Rectal smooth muscle tissue (tissue), 1 donor: ENCODE measurements around the gene CKAP5.

Experiments used
- H3K27ac ChIP-seq: one replicate; pipeline ENCODE4 v1.7.0; 2013; ENCODE audit warnings: low read depth, low read length, inconsistent platforms
- H3K27me3 ChIP-seq: one replicate; pipeline ENCODE4 v1.7.0; 2013; ENCODE audit warnings: low read length; ENCODE audit not compliant: control insufficient read depth, insufficient read depth
- H3K36me3 ChIP-seq: one replicate; pipeline ENCODE4 v1.7.0; 2013; ENCODE audit warnings: low read length; ENCODE audit not compliant: control insufficient read depth, insufficient read depth
- H3K4me1 ChIP-seq: one replicate; pipeline ENCODE4 v1.7.0; 2013; ENCODE audit warnings: low read length; ENCODE audit not compliant: control insufficient read depth, insufficient read depth
- H3K4me3 ChIP-seq: one replicate; pipeline ENCODE4 v1.7.0; 2013; ENCODE audit warnings: low read length
- H3K9ac ChIP-seq: one replicate; pipeline ENCODE4 v1.7.0; 2013; ENCODE audit warnings: low read length

CKAP5 gene

DNA sequence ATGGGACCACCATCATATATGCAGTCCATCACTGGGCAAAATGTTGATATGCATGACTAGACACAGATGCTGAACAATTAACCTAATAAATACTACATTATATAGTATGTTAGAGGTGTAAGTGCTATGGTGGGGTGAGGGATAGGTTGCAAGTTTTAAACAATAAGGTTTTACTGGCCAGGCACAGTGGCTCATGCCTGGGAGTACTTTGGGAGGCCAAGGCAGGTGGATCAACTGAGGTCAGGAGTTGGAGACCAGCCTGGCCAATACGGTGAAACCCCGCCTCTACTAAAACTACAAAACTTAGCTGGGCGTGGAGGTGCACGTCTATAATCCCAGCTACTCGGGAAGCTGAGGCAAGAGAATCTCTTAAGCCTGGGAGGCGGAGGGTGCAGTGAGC lies 98.9 kb downstream of the CKAP5 start:
- H3K4me1 ChIP-seq: no peaks in the 10 kb centered on the region
- H3K27me3 ChIP-seq: no peaks in the 10 kb centered on the region
- no peak overlapping the region for H3K27ac ChIP-seq
- no peak overlapping the region for H3K4me3 ChIP-seq
- no peak overlapping the region for H3K9ac ChIP-seq
- peaks cover 32% of the 10 kb centered on the region for H3K36me3 ChIP-seq

DNA sequence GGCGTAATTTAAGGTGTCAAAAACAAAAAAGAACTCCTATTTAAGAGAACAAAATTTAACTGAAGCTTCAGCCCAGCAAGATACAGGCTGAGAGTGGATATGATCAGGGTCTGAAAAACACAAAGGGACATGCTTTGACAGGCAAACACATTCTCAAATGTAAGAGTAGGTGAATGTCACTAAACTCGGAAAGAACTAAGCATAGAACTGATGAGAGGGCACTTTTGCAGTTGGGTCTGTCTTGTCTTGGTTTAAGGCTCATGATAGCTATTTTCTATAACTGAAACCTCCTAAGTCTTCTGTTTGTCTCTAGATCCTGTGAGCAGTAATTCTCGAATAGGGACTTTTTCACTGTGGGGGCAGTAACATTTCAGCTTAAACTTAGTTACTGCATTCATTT lies 100.1 kb downstream of the CKAP5 start:
- Histone ChIP-seq H3K36me3 (peaks cover 26% of the 10 kb centered on the region), H3K4me1 (no peaks in the 10 kb centered on the region), H3K4me3 (no peak overlapping the region), H3K27ac (no peak overlapping the region), H3K9ac (no peak overlapping the region), H3K27me3 (no peaks in the 10 kb centered on the region)

- Histone ChIP-seq H3K4me3 (no peak overlapping the region), H3K4me1 (no peaks in the 10 kb centered on the region), H3K9ac (no peak overlapping the region), H3K27me3 (no peaks in the 10 kb centered on the region), H3K27ac (no peak overlapping the region), H3K36me3 (peaks cover 21% of the 10 kb centered on the region)
These were observed 100.8 kb downstream of the CKAP5 start for GRCh38 chr11:46745328-46745727.

DNA sequence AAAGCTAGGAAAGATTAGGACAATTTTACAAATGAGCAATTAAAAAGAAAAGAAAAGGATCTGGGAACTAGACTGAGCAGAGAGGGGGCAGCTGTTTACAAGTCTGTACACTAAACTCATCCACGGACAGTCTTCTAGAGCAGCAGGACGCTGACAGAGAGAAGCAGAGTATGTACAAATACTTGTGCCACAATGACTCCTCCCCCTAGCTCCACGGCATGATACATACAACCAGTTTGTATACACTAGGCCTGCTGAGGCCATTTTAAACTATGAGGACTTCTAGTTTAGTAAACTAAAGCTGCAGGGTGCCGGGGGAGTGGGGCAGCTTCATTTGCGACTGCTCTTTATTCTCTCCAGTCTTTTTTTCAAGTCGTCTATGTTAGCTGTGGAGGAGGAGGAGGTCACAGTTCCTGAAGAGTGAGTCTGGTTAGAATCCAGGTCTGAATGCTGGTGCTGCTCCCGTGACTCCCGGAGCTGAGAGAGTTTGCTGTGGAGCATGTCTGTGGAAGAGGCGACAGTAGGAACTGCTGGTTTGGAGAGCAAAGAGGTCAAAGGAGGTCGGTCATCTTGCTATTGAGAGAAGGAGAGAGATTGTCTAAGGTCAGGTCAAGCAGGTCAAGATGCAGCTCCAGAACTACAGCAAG lies 102.3 kb downstream of the CKAP5 start:
- Histone ChIP-seq H3K36me3 (peaks cover 16% of the 10 kb centered on the region), H3K4me3 (no peak overlapping the region), H3K27ac (no peak overlapping the region), H3K4me1 (no peaks in the 10 kb centered on the region), H3K27me3 (no peaks in the 10 kb centered on the region), H3K9ac (no peak overlapping the region)

- Histone ChIP-seq H3K27ac (no peak overlapping the region), H3K36me3 (peaks cover 16% of the 10 kb centered on the region)
These were observed 103.0 kb downstream of the CKAP5 start for GRCh38 chr11:46743043-46743442.

GRCh38 chr11:46741600-46742484 lies 104.2 kb downstream of the CKAP5 start:
- Histone ChIP-seq H3K27ac (no peak overlapping the region), H3K9ac (no peak overlapping the region), H3K4me3 (no peak overlapping the region), H3K27me3 (no peaks in the 10 kb centered on the region), H3K4me1 (no peaks in the 10 kb centered on the region), H3K36me3 (peaks cover 13% of the 10 kb centered on the region)

More at GRCh38 chr11:46743043-46743442, 103.0 kb downstream of the CKAP5 start:
- Histone ChIP-seq H3K4me3 (no peak overlapping the region), H3K4me1 (no peaks in the 10 kb centered on the region), H3K9ac (no peak overlapping the region), H3K27me3 (no peaks in the 10 kb centered on the region)

DNA sequence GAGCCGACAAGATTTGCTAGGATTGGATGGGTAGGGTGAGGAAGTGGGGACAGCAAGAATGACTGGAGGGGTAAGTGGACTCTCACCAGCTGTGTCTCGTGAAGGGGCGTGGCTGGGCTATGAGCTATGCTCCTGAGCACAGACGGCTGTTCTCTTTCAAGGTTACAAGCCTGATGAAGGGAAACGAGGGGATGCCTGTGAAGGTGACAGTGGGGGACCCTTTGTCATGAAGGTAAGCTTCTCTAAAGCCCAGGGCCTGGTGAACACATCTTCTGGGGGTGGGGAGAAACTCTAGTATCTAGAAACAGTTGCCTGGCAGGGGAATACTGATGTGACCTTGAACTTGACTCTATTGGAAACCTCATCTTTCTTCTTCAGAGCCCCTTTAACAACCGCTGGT lies 107.2 kb downstream of the CKAP5 start:
- H3K4me1 ChIP-seq: no peaks in the 10 kb centered on the region
- no peak overlapping the region for H3K27ac ChIP-seq
- H3K27me3 ChIP-seq: no peaks in the 10 kb centered on the region
- no peak overlapping the region for H3K9ac ChIP-seq
- no peak overlapping the region for H3K4me3 ChIP-seq
- H3K36me3 ChIP-seq: peaks cover 2% of the 10 kb centered on the region

DNA sequence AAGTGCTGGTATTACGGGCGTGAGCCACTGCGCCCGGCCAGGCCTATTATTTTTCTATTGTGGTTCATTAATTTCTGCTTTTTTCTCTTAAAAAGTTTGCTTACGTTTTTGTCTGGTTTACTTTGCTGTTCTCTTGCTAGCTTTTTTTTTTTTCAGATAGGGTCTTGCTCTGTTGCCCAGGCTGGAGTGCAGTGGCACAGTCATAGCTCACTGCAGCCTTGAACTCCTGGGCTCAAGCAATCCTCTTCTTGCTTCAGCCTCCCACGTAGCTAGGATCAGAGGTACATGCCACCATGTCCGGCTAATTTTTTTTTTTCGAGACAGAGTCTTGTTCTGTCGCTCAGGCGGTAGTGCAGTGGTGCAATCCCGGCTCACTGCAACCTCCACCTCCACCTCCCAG lies 108.4 kb downstream of the CKAP5 start:
- H3K36me3 ChIP-seq: no peaks in the 10 kb centered on the region
- no peaks in the 10 kb centered on the region for H3K27me3 ChIP-seq
- no peak overlapping the region for H3K9ac ChIP-seq
- H3K27ac ChIP-seq: no peak overlapping the region
- H3K4me1 ChIP-seq: no peaks in the 10 kb centered on the region
- no peak overlapping the region for H3K4me3 ChIP-seq

- Histone ChIP-seq H3K27me3 (no peaks in the 10 kb centered on the region), H3K9ac (no peak overlapping the region), H3K36me3 (no peaks in the 10 kb centered on the region), H3K27ac (no peak overlapping the region), H3K4me3 (no peak overlapping the region), H3K4me1 (no peaks in the 10 kb centered on the region)
These were observed 109.5 kb downstream of the CKAP5 start for GRCh38 chr11:46736615-46737014.

DNA sequence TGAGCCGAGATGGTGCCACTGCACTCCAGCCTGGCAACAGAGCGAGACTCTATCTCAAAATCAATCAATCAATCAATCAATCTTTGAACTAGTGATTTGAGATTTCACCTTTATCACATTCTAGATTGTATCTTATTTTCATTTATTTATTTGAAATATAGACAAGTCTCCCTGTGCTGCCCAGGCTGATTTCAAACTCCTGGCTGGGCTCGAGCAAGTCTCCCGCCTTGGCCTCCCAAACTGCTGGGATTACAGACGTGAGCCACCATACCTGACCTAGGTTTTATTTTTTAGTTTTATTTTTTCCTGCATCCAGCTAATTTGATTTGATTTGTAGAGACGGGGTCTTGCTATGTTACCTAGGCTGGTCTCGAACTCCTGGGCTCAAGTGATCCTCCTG lies 109.9 kb downstream of the CKAP5 start:
- Histone ChIP-seq H3K27me3 (no peaks in the 10 kb centered on the region), H3K9ac (no peak overlapping the region), H3K4me3 (no peak overlapping the region), H3K4me1 (no peaks in the 10 kb centered on the region), H3K36me3 (no peaks in the 10 kb centered on the region), H3K27ac (no peak overlapping the region)

DNA sequence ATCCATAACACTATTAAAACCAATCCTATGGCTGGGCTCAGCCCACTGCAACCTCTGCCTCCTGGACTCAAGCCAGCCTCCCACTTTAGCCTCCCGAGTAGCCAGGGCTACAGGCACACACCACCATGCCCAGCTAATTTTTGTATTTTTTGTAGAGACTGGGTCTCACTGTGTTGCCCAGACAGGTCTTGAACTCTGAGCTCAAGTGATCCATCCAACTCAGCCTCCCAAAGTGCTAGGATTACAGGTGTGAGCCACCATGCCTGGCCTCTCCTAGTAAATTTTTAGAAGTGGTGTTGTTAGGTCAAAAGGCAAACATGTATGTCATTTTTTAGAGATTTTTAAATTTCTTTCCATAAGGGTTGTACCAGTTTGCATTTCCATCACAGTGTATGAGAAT lies 112.8 kb downstream of the CKAP5 start:
- no peak overlapping the region for H3K9ac ChIP-seq
- no peaks in the 10 kb centered on the region for H3K36me3 ChIP-seq
- H3K27me3 ChIP-seq: no peaks in the 10 kb centered on the region
- no peaks in the 10 kb centered on the region for H3K4me1 ChIP-seq
- H3K4me3 ChIP-seq: no peak overlapping the region
- no peak overlapping the region for H3K27ac ChIP-seq

- no peak overlapping the region for H3K27ac ChIP-seq
- no peaks in the 10 kb centered on the region for H3K36me3 ChIP-seq
- no peak overlapping the region for H3K9ac ChIP-seq
- H3K4me1 ChIP-seq: no peaks in the 10 kb centered on the region
- H3K27me3 ChIP-seq: no peaks in the 10 kb centered on the region
- no peak overlapping the region for H3K4me3 ChIP-seq
These were observed 114.5 kb downstream of the CKAP5 start for GRCh38 chr11:46731545-46731944.
